A549 (cell line): ENCODE measurements around the gene FAM90A1. TPM values are rescaled to one million over a fixed set of nuclear protein-coding genes. Genes with fewer than 3 reads are reported as not detected.
"Not testable (repeated sequence)": the region's sequence is repeated elsewhere in the genome, so short reads cannot be mapped to it uniquely, and the experiment has no call there.

ENCODE experiments used
- ATAC-seq, 2 experiments: fragments of 200-7000 bp in 1 of 2; fragments of >200 bp in 1 of 2; cut with Nextera tagmentation in 1 of 2; cut with Tn5 transposase in 1 of 2; 3 replicates each; pipeline versions ENCODE4 v1.8.0 to v1.9.1; 2018 to 2020; ENCODE audit warnings: mild to moderate bottlenecking in 1 of 2, moderate library complexity in 1 of 2
- CTCF ChIA-PET: fragments of 300-600 bp; sonication (Branson Sonifier 250); formaldehyde crosslinking; extraction: SDS; loops from one replicate; lab custom pipeline; 2021; ENCODE audit warnings: antibody characterized with exemption, inconsistent platforms; lab: Yijun Ruan, JAX
- POLR2A ChIA-PET: fragments of 350-600 bp; formaldehyde crosslinking; extraction: SDS; loops from one replicate; lab custom pipeline; 2021; ENCODE audit warnings: antibody characterized with exemption, inconsistent platforms; lab: Yijun Ruan, JAX
- DNase-seq, 2 experiments: peaks; one replicate each; pipeline versions ENCODE4 v3.0.0 to v3.0.0-alpha.2; 2011 to 2016; ENCODE audit warnings: low read depth in 1 of 2, low spot score in 1 of 2
- FAIRE-seq: peaks from 2 replicates; lab custom pipeline; 2011; peaks lifted over from hg19 to GRCh38; lab: Jason Lieb, UNC
- H3K27ac ChIP-seq, 2 experiments: fragments of >200 bp; sonication (Bioruptor Twin); formaldehyde crosslinking; 3 replicates each; pipeline ENCODE4 v1.5.1; 2016 to 2017
- H3K4me1 ChIP-seq: fragments of >200 bp; sonication (Bioruptor Twin); formaldehyde crosslinking; 3 replicates; pipeline ENCODE4 v1.6.1; 2016
- H3K4me2 ChIP-seq: fragments of >200 bp; sonication (Bioruptor Twin); formaldehyde crosslinking; 3 replicates; pipeline ENCODE4 v1.6.1; 2016
- H3K4me3 ChIP-seq: fragments of >200 bp; sonication (Bioruptor Twin); formaldehyde crosslinking; 3 replicates; pipeline ENCODE4 v1.5.1; 2016
- H3K9me3 ChIP-seq: fragments of >200 bp; sonication (Bioruptor Twin); formaldehyde crosslinking; 3 replicates; pipeline ENCODE4 v1.6.1; 2016
- CTCF ChIP-seq: fragments of >200 bp; sonication (Bioruptor Twin); formaldehyde crosslinking; IDR thresholded peaks from 3 replicates; pipeline ENCODE4 v1.5.1; 2016
- RAD21 ChIP-seq, 2 experiments: fragments of >200 bp in 1 of 2; sonication (Bioruptor Twin) in 1 of 2; formaldehyde crosslinking in 1 of 2; IDR thresholded peaks in 1 of 2; conservative IDR thresholded peaks in 1 of 2; 2 replicates in 1 of 2; 3 replicates in 1 of 2; pipeline ENCODE4 v1.6.1; 2012 to 2018; ENCODE audit warnings: inconsistent platforms in 1 of 2
- SMC3 ChIP-seq: fragments of >200 bp; sonication (Bioruptor Twin); formaldehyde crosslinking; IDR thresholded peaks from 3 replicates; pipeline ENCODE4 v1.6.1; 2018; ENCODE audit warnings: inconsistent platforms
- WGBS: methylation state at CpG from one replicate; pipeline ENCODE4 v1.1.6; 2017; ENCODE audit errors: missing lambda C conversion rate; 5-methylcytosine and 5-hydroxymethylcytosine counted together
- polyA plus RNA-seq, 4 experiments: library from polyadenylated mRNA; depleted of rRNA in 3 of 4; stranded (reverse); fragments of >200 nt; fragmentation: RNase III in 1 of 4; extraction: RNeasy Plus Mini Kit Qiagen cat#74134 plus additional on column Dnase treatment in 1 of 4; gene quantifications; 2 replicates in 3 of 4; 3 replicates in 1 of 4; pipeline ENCODE4 v1.2.3, GENCODE V29; 2011 to 2017

FAM90A1 gene
- polyA plus RNA-seq, 2 of the 4 experiments (the other 2 are of a cell fraction): 0.04 TPM; not detected in 1

GRCh38 chr12:8234746-8235145 lies 7.3 kb upstream of the FAM90A1 start:
- WGBS: 77% methylated on average over 7 of the region's 7 CpGs
- H3K27ac ChIP-seq, H3K4me3 ChIP-seq, DNase-seq, H3K4me1 ChIP-seq, ATAC-seq, POLR2A ChIA-PET, FAIRE-seq, H3K9me3 ChIP-seq, H3K4me2 ChIP-seq: not testable (repeated sequence)
- CTCF ChIA-PET: interaction anchor here (1.4 kb wide), 1 partner anchor 126 kb away, joined by 11 read pairs; no protein-coding TSS in a partner anchor

DNA sequence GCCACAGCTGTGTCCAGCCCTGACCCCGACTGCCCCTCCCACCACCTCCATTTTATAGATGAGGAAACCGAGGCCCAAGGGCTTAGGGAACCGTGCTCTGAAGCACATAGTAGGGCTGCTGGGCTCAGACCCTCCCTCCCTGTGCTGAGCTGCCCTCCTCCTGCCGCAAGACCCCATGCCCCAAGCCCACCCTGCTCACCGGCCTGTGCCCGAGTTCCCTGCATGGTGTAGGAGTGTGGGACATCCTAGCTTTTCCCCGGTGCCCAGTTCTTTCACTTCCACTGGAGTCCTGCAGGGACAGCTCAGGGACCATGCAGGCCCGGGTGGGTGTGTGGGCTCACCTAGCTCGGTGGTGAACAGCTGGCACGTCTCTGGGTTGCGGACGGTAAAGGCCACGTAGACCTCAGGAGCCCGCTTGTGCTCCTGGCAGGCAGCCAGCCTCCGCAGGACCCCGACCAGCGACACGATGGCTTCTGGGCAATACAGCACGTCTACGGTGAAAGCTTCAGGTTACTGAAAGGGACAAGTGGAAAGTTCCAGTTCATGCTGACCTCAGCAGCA lies 6.6 kb upstream of the FAM90A1 start:
- H3K4me2 ChIP-seq, DNase-seq, ATAC-seq, FAIRE-seq, H3K4me1 ChIP-seq, H3K9me3 ChIP-seq, H3K4me3 ChIP-seq, POLR2A ChIA-PET, H3K27ac ChIP-seq: not testable (repeated sequence)
- WGBS: 88% methylated on average over 4 of the region's 20 CpGs
- CTCF ChIA-PET: interaction anchor here (1.4 kb wide), 1 partner anchor 125 kb away, joined by 11 read pairs; no protein-coding TSS in a partner anchor

GRCh38 chr12:8233300-8233855 lies 6.0 kb upstream of the FAM90A1 start:
- H3K9me3 ChIP-seq, DNase-seq, FAIRE-seq, H3K4me2 ChIP-seq, H3K27ac ChIP-seq, H3K4me3 ChIP-seq, H3K4me1 ChIP-seq, POLR2A ChIA-PET, ATAC-seq: not testable (repeated sequence)
- WGBS: 86% methylated on average over 11 of the region's 14 CpGs
- CTCF ChIA-PET: interaction anchor here (1.2 to 3.7 kb wide), 3 partner anchors 125 to 187 kb away, joined by 3 to 36 read pairs (median 11); no protein-coding TSS in a partner anchor

DNA sequence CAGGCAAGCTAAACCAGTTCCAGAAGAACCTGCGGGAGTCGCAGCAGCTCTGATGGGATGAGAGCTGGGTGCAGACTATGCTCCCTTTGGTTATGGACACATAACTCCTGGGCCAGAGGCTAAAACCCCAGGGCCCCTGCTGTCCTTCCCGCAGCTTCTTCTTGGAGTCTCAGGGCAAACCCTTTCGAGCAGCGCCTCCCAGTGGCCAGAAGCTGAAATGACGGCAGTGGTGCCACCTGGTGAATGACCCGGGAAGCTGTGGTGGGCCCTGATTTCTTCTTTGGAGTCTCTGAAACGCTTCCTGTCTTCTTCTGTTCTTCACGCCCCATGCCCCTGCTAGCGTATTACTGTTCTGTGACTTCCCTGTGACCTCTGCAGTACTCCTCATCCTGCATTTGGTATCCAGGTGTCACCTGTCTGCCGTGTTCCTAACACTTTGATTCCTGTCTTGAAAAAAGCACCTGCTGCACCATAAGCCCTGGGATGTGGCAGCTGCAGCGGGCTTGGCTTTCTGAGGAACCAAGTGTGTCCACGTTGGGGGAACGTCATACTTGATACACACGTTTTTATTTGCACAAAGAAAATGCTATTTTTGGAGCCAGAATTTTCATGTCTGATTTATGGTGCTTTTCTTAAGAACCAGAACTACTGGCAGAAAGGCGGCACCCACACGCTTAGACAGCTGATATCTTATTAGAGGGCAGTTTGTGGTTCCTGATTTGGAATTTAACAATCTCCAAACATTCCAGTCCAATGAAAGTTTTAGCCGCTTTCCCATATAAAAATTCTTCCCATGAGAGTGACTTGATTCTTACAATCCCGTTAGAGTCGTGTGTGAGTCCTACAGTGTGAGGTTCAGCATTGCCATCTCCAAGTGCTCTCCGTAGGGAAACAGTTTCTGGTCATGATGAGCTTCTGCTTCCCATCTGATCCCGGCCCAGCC lies 4.5 kb upstream of the FAM90A1 start:
- FAIRE-seq, H3K4me2 ChIP-seq, H3K27ac ChIP-seq, H3K9me3 ChIP-seq, ATAC-seq, H3K4me1 ChIP-seq, H3K4me3 ChIP-seq: not testable (repeated sequence)
- peak in 1 of 2 experiments; percentile 63 for DNase-seq
- WGBS: 38% methylated on average over 22 of the region's 22 CpGs
- POLR2A ChIA-PET: interaction anchor here (0.6 kb wide), 1 partner anchor 368 kb away, joined by 3 read pairs; no protein-coding TSS in a partner anchor
- CTCF ChIA-PET: interaction anchor here (0.6 to 3.7 kb wide), 12 partner anchors 9 to 526 kb away, joined by 3 to 36 read pairs (median 4); no protein-coding TSS in a partner anchor
- TF ChIP-seq RAD21 (conservative IDR thresholded peaks at IDR 0.05 in 1 of 2, IDR thresholded peaks at IDR 0.05 in 1 of 2) (peak; percentile 72), SMC3 (peak; percentile 71), CTCF (peak; percentile 85)

- CTCF ChIA-PET: interaction anchor here (0.6 to 3.7 kb wide), 11 partner anchors 10 to 372 kb away, joined by 3 to 36 read pairs (median 4); no protein-coding TSS in a partner anchor
- H3K9me3 ChIP-seq, ATAC-seq, H3K4me1 ChIP-seq, POLR2A ChIA-PET, DNase-seq, H3K4me2 ChIP-seq, FAIRE-seq, H3K27ac ChIP-seq, H3K4me3 ChIP-seq: not testable (repeated sequence)
- 64% methylated on average over 5 of the region's 5 CpGs for WGBS
These were observed 3.6 kb upstream of the FAM90A1 start for GRCh38 chr12:8231049-8231448.

DNA sequence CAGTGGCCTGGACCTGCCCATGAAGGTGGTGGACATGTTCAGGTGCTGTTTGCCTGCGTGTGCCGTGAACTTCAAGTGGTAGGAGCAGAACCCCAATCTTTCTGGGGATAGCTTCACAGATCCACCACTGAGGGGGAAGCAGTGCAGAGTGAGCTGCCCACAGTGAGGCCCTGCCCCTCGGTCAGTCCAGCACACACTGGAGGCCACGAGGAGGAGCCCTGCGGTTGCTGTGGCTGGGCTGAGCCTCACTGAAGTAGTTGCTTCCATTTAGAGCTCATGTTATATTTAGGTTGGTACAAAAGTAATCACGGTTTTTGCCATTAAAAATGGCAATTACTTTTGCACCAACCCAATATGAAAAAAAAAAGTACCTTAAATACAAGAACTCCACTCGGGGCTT lies 2.1 kb upstream of the FAM90A1 start:
- DNase-seq, H3K4me3 ChIP-seq, H3K4me2 ChIP-seq, ATAC-seq, H3K27ac ChIP-seq, FAIRE-seq, H3K9me3 ChIP-seq, POLR2A ChIA-PET, H3K4me1 ChIP-seq: not testable (repeated sequence)
- WGBS: 76% methylated on average over 7 of the region's 7 CpGs
- CTCF ChIA-PET: interaction anchor here (3.7 kb wide), 1 partner anchor 121 kb away, joined by 36 read pairs; no protein-coding TSS in a partner anchor

DNA sequence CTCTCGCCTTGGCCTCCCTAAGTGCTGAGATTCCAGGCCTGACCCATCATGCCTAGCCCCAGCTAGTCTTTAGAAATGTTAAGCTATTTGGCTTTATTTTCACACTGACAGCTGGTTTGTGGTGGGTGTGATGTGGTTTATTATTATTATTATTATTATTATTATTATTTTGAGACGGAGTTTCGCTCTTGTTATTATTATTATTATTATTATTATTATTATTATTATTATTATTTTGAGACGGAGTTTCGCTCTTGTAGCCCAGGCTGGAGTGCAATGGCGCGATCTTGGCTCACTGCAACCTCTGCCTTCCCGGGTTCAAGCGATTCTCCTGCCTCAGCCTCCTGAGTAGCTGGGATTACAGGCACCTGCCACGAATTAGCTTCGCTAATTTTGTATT lies 1.2 kb upstream of the FAM90A1 start:
- WGBS: 91% methylated on average over 11 of the region's 11 CpGs
- POLR2A ChIA-PET, FAIRE-seq, H3K4me2 ChIP-seq, H3K9me3 ChIP-seq, H3K27ac ChIP-seq, DNase-seq, H3K4me1 ChIP-seq, H3K4me3 ChIP-seq, ATAC-seq: not testable (repeated sequence)
- CTCF ChIA-PET: interaction anchor here (0.7 to 1.0 kb wide), 2 partner anchors 10 to 120 kb away, joined by 3 read pairs; no protein-coding TSS in a partner anchor

- POLR2A ChIA-PET: not testable (repeated sequence)
These were observed 287 bp upstream of the FAM90A1 start for GRCh38 chr12:8227732-8228077.

More at GRCh38 chr12:8227732-8228077, 287 bp upstream of the FAM90A1 start:
- H3K4me3 ChIP-seq, H3K27ac ChIP-seq, DNase-seq, FAIRE-seq, H3K4me1 ChIP-seq, H3K9me3 ChIP-seq, ATAC-seq, H3K4me2 ChIP-seq: not testable (repeated sequence)
- 77% methylated on average over 7 of the region's 7 CpGs for WGBS
- CTCF ChIA-PET: interaction anchor here (1.1 kb wide), 1 partner anchor 118 kb away, joined by 3 read pairs; no protein-coding TSS in a partner anchor
